Midbrain (tissue), 1 donor: ENCODE results near the gene RNF166.

Experiments used
- DNase-seq: peaks from one replicate; lab custom pipeline; 2025; lab: John Stamatoyannopoulos, UW

The RNF166 gene

GRCh38 chr16:88692861-88693260 lies 13.3 kb downstream of the RNF166 start:
- DNase-seq = no peak

- peak; percentile 6 for DNase-seq
Observed at GRCh38 chr16:88691924-88692560, 14.2 kb downstream of the RNF166 start.

- DNase-seq = no peak
Observed at GRCh38 chr16:88691129-88691813, 14.9 kb downstream of the RNF166 start.

GRCh38 chr16:88690341-88691128 lies 15.7 kb downstream of the RNF166 start:
- DNase-seq = no peak

GRCh38 chr16:88688013-88688778 lies 18.0 kb downstream of the RNF166 start:
- DNase-seq = no peak

GRCh38 chr16:88687676-88688012 lies 18.6 kb downstream of the RNF166 start:
- DNase-seq = no peak

- no peak for DNase-seq
Observed at GRCh38 chr16:88687254-88687576, 19.0 kb downstream of the RNF166 start.

GRCh38 chr16:88686439-88687253 lies 19.6 kb downstream of the RNF166 start, which contains the start of gene SNAI3:
Gene SNAI3 (minus strand): TSS chr16:88686507. CDS start chr16:88686406, 101 bp downstream.
- DNase-seq = no peak

GRCh38 chr16:88686062-88686438 lies 20.2 kb downstream of the RNF166 start:
- DNase-seq = no peak

GRCh38 chr16:88685156-88686061 lies 20.8 kb downstream of the RNF166 start:
- DNase-seq = no peak

GRCh38 chr16:88684569-88685155 lies 21.5 kb downstream of the RNF166 start:
- no peak for DNase-seq

GRCh38 chr16:88681709-88682451 lies 24.3 kb downstream of the RNF166 start:
- DNase-seq = peak; percentile 42

- no peak for DNase-seq
Observed at GRCh38 chr16:88681084-88681680, 25.0 kb downstream of the RNF166 start.

GRCh38 chr16:88680554-88681083 lies 25.6 kb downstream of the RNF166 start:
- no peak for DNase-seq

- no peak for DNase-seq
Observed at GRCh38 chr16:88678224-88678979, 27.8 kb downstream of the RNF166 start.

GRCh38 chr16:88677721-88678120 lies 28.5 kb downstream of the RNF166 start:
- no peak for DNase-seq

- no peak for DNase-seq
Observed at GRCh38 chr16:88676502-88677242, 29.5 kb downstream of the RNF166 start.
